Measurements from ENCODE around the gene SOX6.

DNA sequence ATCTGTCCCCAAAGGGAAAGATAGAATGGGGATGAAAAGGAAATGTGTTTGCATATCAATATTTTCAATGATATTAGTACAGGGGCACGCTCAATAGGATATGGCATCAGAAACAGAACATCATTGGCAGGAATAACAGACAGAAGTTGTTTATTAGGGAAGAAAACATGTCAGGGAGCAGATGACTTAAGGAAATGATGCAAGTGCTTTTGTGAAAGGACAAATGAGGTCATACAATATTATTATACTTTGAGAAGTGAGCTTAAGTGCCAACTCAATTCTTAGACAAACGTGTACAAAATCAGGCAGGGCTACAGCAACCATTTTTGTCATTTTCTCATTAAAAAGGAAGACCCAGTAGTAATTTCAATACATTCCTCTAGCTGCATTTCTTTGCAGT lies 388.4 kb downstream of the SOX6 start:
- TF ChIP-seq, protein P1, sequence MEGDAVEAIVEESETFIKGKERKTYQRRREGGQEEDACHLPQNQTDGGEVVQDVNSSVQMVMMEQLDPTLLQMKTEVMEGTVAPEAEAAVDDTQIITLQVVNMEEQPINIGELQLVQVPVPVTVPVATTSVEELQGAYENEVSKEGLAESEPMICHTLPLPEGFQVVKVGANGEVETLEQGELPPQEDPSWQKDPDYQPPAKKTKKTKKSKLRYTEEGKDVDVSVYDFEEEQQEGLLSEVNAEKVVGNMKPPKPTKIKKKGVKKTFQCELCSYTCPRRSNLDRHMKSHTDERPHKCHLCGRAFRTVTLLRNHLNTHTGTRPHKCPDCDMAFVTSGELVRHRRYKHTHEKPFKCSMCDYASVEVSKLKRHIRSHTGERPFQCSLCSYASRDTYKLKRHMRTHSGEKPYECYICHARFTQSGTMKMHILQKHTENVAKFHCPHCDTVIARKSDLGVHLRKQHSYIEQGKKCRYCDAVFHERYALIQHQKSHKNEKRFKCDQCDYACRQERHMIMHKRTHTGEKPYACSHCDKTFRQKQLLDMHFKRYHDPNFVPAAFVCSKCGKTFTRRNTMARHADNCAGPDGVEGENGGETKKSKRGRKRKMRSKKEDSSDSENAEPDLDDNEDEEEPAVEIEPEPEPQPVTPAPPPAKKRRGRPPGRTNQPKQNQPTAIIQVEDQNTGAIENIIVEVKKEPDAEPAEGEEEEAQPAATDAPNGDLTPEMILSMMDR (IDR thresholded peaks at IDR 0.05; ENCODE audit: insufficient read depth, low read depth, low read length): no peak
- no peak for TF ChIP-seq EZH2 (IDR thresholded peaks at IDR 0.05; ENCODE audit: insufficient read depth, low read length)

Data from astrocyte (in vitro differentiated cells and primary cell).